A673 (cell line): ENCODE data around the gene IWS1.

ENCODE experiments used
- CTCF ChIP-seq: fragments of 300-800, 200-600 bp; sonication (generic); conservative IDR thresholded peaks from 2 replicates; pipeline ENCODE4 v1.5.1; 2017; ENCODE audit warnings: low read depth, mild to moderate bottlenecking, antibody characterized with exemption, low read length, moderate library complexity, mixed read lengths
- EZH2 ChIP-seq: fragments of 200-600 bp; sonication (generic); IDR thresholded peaks from 2 replicates; pipeline ENCODE4 v1.6.1; 2017; ENCODE audit warnings: borderline replicate concordance, low read depth, mild to moderate bottlenecking, mixed read lengths, antibody characterized with exemption, low read length; ENCODE audit not compliant: poor library complexity, severe bottlenecking

- TF ChIP-seq CTCF, result no peak
- TF ChIP-seq EZH2, result no peak
Observed at GRCh38 chr2:127463155-127463991, 62.9 kb downstream of the IWS1 start.
